Ascending aorta (tissue), 2 donors: ENCODE data around the gene AMHR2. TPM values are rescaled to one million over a fixed set of nuclear protein-coding genes. Genes with fewer than 3 reads are reported as not detected.

Source experiments
- DNase-seq, 2 donors: peaks; one replicate each; pipeline ENCODE4 v3.0.0-alpha.2; 2019; ENCODE audit warnings: low spot score in 2 of 2
- H3K27ac ChIP-seq, 2 donors: fragments of 200-600 bp; sonication (generic); one replicate each; pipeline ENCODE4 v1.5.1; 2016 to 2017; ENCODE audit warnings: mild to moderate bottlenecking in 1 of 2
- H3K27me3 ChIP-seq: fragments of 200-600 bp; sonication (generic); one replicate; pipeline ENCODE4 v1.5.1; 2017
- H3K36me3 ChIP-seq, 2 donors: fragments of 200-600 bp; sonication (generic); one replicate each; pipeline ENCODE4 v1.5.1; 2016
- H3K4me1 ChIP-seq, 2 donors: fragments of 200-600 bp; sonication (generic); one replicate each; pipeline ENCODE4 v1.5.1; 2016 to 2017; ENCODE audit warnings: mild to moderate bottlenecking in 1 of 2
- H3K4me3 ChIP-seq, 2 donors: fragments of 200-600 bp; sonication (generic); one replicate each; pipeline ENCODE4 v1.5.1; 2016 to 2017; ENCODE audit warnings: mild to moderate bottlenecking in 1 of 2
- H3K9me3 ChIP-seq, 2 donors: fragments of 200-600 bp; sonication (generic); one replicate each; pipeline ENCODE4 v1.5.1; 2016
- intact Hi-C: fragments of 100-400 bp; cut with DNase I; formaldehyde crosslinking; loops from one replicate; pipeline ENCODE4 v1.15.1; 2023
- total RNA-seq: library from RNA; depleted of rRNA; stranded (reverse); fragments of >200 nt; gene quantifications from one replicate; pipeline ENCODE4 v1.1.0, GENCODE V29; 2016
- TF ChIP-seq, protein P1 (sequence below), 3 experiments: fragments of 200-600 bp in 2 of 3; fragments of 450-650 bp in 1 of 3; sonication (generic) in 2 of 3; IDR thresholded peaks; one replicate each; pipeline ENCODE4 v1.5.1; 2016 to 2019; ENCODE audit warnings: antibody characterized with exemption in 3 of 3, mild to moderate bottlenecking in 1 of 3, moderate library complexity in 1 of 3

AMHR2 gene
- total RNA-seq, 1 donor from 2014 or later = not detected

DNA sequence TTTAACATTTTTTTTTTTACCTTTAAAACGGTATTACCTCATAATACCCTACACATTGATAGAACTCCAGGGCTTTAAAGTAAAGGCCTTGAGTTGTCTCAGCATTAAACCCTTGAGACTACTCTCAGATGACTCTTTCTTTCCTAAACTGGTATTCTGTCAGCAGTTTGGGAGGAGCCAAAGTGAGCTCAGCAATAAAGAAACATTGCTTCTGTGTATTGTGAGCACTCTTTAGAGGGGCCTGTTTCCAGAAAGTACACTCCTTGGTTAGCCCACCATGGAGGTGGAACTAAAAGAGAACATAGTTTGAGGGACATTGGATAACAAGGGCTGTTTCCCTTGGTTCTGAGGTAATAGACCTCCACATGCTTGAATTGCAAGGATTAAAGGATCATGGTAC is 55.2 kb downstream of the AMHR2 start:
- Histone ChIP-seq H3K9me3 (no peaks in the 10 kb centered on the region), H3K36me3 (peaks cover 83 to 92% of the 10 kb centered on the region in 2 donors), H3K4me1 (no peaks in the 10 kb centered on the region), H3K4me3 (no peak overlapping the region), H3K27ac (peak overlapping the region; percentile 45 to 62), H3K27me3 (no peaks in the 10 kb centered on the region)
- DNase-seq = no peak
- TF ChIP-seq, protein P1, sequence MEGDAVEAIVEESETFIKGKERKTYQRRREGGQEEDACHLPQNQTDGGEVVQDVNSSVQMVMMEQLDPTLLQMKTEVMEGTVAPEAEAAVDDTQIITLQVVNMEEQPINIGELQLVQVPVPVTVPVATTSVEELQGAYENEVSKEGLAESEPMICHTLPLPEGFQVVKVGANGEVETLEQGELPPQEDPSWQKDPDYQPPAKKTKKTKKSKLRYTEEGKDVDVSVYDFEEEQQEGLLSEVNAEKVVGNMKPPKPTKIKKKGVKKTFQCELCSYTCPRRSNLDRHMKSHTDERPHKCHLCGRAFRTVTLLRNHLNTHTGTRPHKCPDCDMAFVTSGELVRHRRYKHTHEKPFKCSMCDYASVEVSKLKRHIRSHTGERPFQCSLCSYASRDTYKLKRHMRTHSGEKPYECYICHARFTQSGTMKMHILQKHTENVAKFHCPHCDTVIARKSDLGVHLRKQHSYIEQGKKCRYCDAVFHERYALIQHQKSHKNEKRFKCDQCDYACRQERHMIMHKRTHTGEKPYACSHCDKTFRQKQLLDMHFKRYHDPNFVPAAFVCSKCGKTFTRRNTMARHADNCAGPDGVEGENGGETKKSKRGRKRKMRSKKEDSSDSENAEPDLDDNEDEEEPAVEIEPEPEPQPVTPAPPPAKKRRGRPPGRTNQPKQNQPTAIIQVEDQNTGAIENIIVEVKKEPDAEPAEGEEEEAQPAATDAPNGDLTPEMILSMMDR (IDR thresholded peaks at IDR 0.05) = no peak
- intact Hi-C loops = loop anchor here (2.0 kb wide), 1 partner anchor 30 kb away; no protein-coding TSS in a partner anchor

DNA sequence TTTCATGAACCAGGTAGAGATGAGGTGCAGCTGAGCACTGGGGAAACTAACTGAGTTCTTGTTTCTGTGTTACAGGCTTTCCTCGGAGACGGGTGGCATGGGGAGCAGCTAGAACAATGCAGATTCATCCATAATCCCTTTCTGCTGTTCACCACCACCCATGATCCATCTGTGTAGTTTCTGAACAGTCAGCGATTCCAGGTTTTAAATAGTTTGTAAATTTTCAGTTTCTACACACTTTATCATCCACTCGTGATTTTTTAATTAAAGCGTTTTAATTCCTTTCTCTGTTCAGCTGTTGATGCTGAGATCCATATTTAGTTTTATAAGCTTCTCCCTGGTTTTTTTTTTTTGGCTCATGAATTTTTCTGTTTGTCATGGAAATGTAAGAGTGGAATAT is 55.7 kb downstream of the AMHR2 start:
- H3K27me3 ChIP-seq = no peaks in the 10 kb centered on the region
- no peak overlapping the region for H3K4me3 ChIP-seq
- no peaks in the 10 kb centered on the region for H3K4me1 ChIP-seq
- intact Hi-C loops = loop anchor here (2.0 kb wide), 1 partner anchor 29 kb away; no protein-coding TSS in a partner anchor
- TF ChIP-seq, protein P1 (IDR thresholded peaks at IDR 0.05) = no peak
- no peaks in the 10 kb centered on the region for H3K9me3 ChIP-seq
- H3K36me3 ChIP-seq = peaks cover 85 to 92% of the 10 kb centered on the region in 2 donors
- no peak for DNase-seq
- peak overlapping the region; percentile 45 to 62 for H3K27ac ChIP-seq

DNA sequence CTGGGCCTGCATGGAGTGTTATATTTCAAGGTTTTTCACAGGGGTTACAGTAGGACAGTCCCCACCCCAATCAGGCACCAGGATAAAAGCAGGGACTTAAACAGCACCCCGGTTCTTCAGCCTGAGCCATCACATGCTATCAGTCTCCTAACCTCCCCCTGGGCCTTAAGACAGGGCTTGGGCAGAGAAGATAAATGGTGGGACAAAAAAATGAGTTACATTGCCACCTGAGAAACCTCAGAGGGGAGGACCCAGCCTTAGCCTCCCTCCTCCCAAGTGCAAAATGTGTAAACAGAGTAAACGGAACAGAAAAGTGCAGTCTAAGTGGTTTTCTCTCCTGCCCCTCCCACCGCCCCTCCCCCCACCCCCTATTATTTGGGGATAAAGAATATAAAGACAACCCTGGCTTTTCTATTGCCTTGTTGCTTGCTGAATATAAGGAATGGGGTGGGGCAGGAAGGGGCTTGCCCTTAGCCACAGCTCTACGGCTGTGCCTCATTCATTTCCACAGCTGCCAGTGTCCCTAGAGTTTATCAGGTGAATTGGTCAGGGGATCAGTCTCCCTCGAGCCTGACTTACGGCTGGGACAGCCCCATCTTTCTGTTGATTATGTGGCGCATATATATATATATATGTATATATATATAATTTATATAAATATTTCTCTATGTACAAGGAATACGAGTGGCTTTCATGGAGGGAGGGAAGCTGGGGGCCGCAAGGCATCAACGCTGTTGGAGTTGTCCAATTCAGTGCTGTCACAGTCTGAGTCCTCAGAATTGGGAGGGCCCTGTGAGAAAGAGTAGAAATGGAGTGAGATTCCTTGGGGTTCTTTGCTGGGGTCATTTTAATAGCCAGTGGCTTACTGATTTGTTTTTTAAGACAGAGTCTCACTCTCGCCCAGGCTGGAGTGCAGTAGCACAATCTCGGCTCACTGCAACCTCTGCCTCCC is 57.1 kb downstream of the AMHR2 start:
- Histone ChIP-seq H3K27me3 (no peaks in the 10 kb centered on the region), H3K27ac (peak overlapping the region in 1 of 2 donors; percentile 14), H3K4me1 (no peaks in the 10 kb centered on the region), H3K9me3 (no peaks in the 10 kb centered on the region), H3K4me3 (no peak overlapping the region), H3K36me3 (peaks cover 83 to 92% of the 10 kb centered on the region in 2 donors)
- intact Hi-C loops = no loop called here
- peak in 1 of 2 donors; percentile 13 for DNase-seq
- TF ChIP-seq, protein P1 (IDR thresholded peaks at IDR 0.05) = no peak

Other genes with a start within 250 kb of the AMHR2 start
- gene ZNF740, start 243.1 kb upstream of the AMHR2 start, total RNA-seq = 5.9 TPM
- gene CSAD, start 242.9 kb upstream of the AMHR2 start, total RNA-seq = 30.7 TPM
- 1.6 TPM for gene ITGB7, start 216.6 kb upstream of the AMHR2 start, total RNA-seq
- 29.8 TPM for gene RARG, start 191.6 kb upstream of the AMHR2 start, total RNA-seq
- gene ESPL1, start 155.6 kb upstream of the AMHR2 start, total RNA-seq = not detected
- gene PFDN5, start 128.3 kb upstream of the AMHR2 start, total RNA-seq = 187 TPM
- 27.5 TPM for gene MYG1, start 124.2 kb upstream of the AMHR2 start, total RNA-seq
- 21.2 TPM for gene AAAS, start 102.2 kb upstream of the AMHR2 start, total RNA-seq
- gene SP7, start 87.5 kb upstream of the AMHR2 start, total RNA-seq = not detected
- 49.0 TPM for gene SP1, start 43.7 kb upstream of the AMHR2 start, total RNA-seq
- gene PRR13, start 17.9 kb downstream of the AMHR2 start, total RNA-seq = 20.6 TPM
- 354 TPM for gene PCBP2, start 28.2 kb downstream of the AMHR2 start, total RNA-seq
- 20.8 TPM for gene MAP3K12, start 75.6 kb downstream of the AMHR2 start, total RNA-seq
- gene TARBP2, start 77.4 kb downstream of the AMHR2 start, total RNA-seq = 32.9 TPM
- gene NPFF, start 83.6 kb downstream of the AMHR2 start, total RNA-seq = 2.8 TPM
- 67.6 TPM for gene ATF7, start 202.5 kb downstream of the AMHR2 start, total RNA-seq